ENCODE data around the gene TRAK1.

TRAK1 gene

DNA sequence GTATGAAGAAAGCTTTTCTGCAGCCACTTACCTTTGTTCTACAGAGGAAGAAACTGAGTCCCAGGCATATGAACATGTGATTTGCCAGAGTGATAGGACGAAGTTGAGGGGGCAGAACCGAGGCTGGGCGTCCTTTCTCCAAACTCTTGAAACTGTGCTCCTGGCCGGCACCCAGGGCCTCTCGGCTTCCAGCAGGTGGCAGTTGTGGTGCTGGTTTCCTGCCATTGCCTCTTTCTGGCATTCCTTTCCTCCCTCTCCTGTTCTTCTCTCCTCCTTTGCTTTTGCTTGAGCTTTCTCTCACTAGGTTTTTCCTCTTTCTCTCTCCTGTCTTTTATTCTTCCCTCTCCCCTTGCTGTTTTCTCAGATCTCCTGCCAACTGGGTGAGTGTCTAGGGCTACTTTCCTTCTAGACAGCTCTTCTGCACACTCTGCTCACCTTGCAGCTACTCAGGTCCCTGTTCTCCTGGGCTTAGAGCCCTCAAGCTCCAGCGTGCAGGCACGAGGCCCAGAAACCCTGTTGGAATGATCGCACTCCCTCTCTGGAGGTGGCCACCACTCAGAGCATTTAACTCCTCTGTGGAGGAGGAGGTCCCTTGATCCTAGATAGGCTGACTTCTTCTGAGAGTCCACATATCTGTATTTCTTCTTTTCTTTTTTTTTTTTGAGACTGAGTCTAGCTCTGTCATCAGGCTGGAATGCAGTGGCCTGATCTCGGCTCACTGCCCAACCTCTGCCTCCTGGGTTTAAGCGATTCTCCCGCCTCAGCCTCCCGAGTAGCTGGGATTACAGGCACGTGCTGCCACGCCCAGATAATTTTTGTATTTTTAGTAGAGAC, 26.2 kb downstream of the TRAK1 start:
- no peaks in the 10 kb centered on the region for H3K9me3 Mint-ChIP-seq
- no peaks in the 10 kb centered on the region for H3K36me3 Mint-ChIP-seq
- CTCF ChIA-PET = interaction anchor here (0.6 to 7.1 kb wide), 10 partner anchors 11 to 437 kb away, joined by 3 to 126 read pairs (median 4); no protein-coding TSS in a partner anchor
- no peaks in the 10 kb centered on the region for H3K27me3 Mint-ChIP-seq
- peaks cover 9% of the 10 kb centered on the region for H3K4me1 Mint-ChIP-seq
- H3K27ac Mint-ChIP-seq = no peak overlapping the region
- peak; percentile 31 for DNase-seq
- no peak overlapping the region for H3K4me3 Mint-ChIP-seq

DNA sequence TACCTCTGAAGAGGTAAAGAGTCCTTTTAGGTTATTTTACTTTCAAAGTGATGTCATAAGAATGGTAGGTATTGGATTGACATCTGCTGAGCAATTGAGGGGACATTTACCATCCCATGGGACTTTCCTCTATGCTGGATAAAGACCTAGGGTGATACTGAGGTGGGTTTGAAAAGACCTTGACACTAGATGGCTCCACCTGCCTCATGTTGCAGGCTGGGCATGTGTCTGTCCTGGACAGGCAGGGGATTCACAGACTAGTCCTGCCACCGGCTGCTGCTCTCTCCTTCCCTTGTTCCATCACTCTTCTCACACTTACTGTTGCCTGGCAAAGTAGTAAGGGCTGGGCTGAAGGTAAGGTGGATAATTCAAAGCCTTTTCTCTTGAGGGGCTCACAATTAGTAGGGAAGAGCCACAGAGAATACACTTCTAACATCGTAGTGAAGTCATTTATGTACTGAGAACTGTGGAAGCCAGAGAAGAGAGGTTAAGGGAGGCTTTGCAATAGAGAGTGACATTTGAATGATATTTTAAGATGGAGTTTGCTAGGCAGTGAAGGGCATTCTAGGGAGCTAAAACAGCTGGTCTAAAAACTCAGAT, 27.7 kb downstream of the TRAK1 start:
- Mint-ChIP-seq H3K4me1 (peaks cover 18% of the 10 kb centered on the region), H3K4me3 (no peak overlapping the region), H3K9me3 (no peaks in the 10 kb centered on the region), H3K27me3 (no peaks in the 10 kb centered on the region), H3K36me3 (no peaks in the 10 kb centered on the region), H3K27ac (no peak overlapping the region)
- DNase-seq = peak; percentile 51
- CTCF ChIA-PET = interaction anchor here (0.7 to 7.1 kb wide), 10 partner anchors 11 to 324 kb away, joined by 3 to 126 read pairs (median 4); no protein-coding TSS in a partner anchor

DNA sequence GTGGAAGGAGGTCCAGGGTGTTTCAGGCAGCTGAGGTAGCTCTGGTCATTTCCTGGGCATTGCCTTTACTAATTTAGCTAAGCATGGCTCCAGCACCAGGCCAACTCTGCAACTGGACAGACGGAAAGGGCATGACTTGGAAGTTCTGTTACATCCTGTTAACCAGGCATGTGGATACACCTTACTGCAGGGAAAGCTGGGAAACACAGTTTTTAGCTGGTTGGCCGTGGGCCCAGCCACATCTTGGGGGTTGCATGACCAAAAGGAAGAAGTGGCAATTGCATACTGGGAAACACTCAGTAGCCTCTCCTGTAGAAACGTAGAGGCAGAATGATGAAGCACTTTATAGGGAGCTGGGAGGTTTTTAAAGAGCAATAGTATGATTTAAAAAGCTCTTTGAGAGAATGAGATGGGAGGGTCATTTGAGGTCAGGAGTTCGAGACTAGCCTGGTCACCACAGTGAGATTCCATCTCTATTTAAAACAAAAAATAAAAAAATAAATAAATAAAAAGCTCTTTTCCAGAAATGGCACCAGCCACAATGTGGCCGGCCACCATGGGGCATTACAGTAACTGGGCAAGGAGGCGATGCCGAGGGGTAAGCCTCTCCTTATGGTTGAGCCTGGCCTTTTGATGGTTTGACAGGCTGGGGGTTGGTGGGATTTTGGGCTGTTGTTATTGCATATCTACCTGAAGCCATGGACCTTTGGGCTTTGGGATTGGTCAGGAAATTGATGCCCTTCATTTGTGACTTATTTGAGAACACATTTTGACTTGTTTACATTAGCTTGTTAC, 28.6 kb downstream of the TRAK1 start:
- Mint-ChIP-seq H3K9me3 (no peaks in the 10 kb centered on the region), H3K27me3 (no peaks in the 10 kb centered on the region), H3K4me1 (peaks cover 18% of the 10 kb centered on the region), H3K36me3 (peaks cover 2% of the 10 kb centered on the region), H3K4me3 (no peak overlapping the region), H3K27ac (no peak overlapping the region)
- DNase-seq = no peak
- CTCF ChIA-PET = interaction anchor here (0.7 to 7.1 kb wide), 9 partner anchors 9 to 323 kb away, joined by 3 to 126 read pairs (median 3); no protein-coding TSS in a partner anchor

DNA sequence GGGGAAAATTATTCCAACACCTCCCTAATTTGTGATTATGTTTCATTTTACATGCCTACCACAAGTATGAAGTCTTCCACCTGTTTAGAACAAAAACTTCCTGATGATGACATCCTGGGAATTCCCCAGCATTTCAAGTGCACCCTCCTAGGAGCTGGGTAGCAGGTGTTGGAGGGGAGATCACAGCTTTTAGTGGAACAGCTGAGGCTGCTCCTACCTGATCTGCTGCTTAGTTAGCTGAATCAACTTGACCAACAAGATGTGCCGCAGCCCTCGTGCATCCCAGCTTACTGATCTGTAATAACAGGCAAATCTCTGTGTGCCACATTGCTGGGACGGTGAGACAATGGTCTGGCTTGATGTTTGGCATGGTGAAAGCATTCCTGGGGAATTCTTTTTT, 29.7 kb downstream of the TRAK1 start:
- Mint-ChIP-seq H3K4me3 (no peak overlapping the region), H3K36me3 (peaks cover 8% of the 10 kb centered on the region), H3K27me3 (no peaks in the 10 kb centered on the region), H3K9me3 (no peaks in the 10 kb centered on the region), H3K4me1 (peaks cover 18% of the 10 kb centered on the region), H3K27ac (no peak overlapping the region)
- CTCF ChIA-PET = interaction anchor here (1.0 to 7.1 kb wide), 3 partner anchors 21 to 87 kb away, joined by 3 to 126 read pairs (median 3); no protein-coding TSS in a partner anchor
- DNase-seq = no peak

DNA sequence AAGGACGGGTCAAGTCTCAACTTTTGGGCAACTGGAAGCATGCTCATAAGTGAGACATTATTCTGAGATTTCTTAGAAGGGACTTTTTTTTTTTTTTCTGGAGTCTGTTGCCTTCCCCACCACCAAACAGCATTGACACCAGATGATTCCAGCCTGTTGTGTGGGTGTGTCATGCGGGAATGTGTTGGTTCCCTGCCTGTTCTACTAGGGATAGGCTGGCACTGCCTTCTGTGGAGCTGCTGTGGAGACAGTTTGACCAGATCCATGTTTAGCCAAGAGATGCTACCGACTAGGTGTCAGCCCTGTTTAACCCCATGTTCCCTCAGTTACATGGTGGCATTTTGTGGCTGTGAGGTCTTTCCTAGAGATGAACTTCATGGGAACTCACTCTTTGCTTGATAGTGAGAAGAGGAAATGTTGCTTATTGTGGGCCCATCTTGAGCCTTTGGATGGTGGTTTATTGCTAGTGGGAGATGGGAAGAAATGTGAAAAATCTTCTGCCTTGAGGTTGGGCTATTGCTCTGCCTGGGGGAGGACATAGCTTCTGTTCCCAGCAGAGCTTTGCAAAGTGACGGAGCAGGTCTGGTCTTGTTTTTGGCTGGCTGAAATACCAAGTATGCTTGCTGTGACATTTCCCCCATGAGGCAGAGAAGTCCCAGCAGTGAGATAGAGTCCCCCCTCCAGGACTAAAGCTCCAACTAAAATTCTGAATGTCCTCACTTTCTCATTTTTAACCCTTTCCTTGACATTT, 31.3 kb downstream of the TRAK1 start:
- H3K27me3 Mint-ChIP-seq = no peaks in the 10 kb centered on the region
- no peaks in the 10 kb centered on the region for H3K9me3 Mint-ChIP-seq
- peaks cover 16% of the 10 kb centered on the region for H3K4me1 Mint-ChIP-seq
- CTCF ChIA-PET = interaction anchor here (7.1 kb wide), 1 partner anchor 70 kb away, joined by 126 read pairs; no protein-coding TSS in a partner anchor
- H3K4me3 Mint-ChIP-seq = no peak overlapping the region
- no peak overlapping the region for H3K27ac Mint-ChIP-seq
- peaks cover 8% of the 10 kb centered on the region for H3K36me3 Mint-ChIP-seq
- no peak for DNase-seq

DNA sequence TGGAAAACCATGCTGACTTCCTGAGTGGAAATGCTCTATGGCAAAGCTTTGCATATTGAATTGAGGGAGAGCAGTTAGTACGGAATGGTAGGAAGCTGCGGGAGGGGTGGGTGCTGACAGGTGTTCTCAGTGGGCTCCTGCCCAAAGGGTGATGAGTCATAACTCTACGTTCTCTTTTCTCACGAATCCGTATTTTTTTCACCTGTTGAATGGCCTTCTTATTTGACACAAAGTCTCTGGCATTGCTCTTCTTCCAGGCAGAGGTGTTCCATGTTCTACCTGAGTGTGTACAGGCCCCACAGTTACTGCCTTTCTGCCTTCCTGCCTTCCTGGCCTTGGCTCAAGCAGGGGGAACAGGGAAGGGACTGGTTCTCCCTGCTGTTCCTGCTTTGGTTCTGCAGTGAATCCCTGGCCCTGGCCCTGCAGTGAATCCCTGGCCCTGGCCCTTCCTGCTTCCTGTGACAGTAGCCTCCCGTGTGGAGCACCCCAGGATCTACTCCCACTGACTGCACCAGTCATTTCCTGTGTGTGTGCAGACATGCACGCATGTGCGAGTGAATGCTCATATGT, 31.9 kb downstream of the TRAK1 start:
- CTCF ChIA-PET = no interaction called here
- H3K27ac Mint-ChIP-seq = peak overlapping the region; percentile 70
- H3K27me3 Mint-ChIP-seq = no peaks in the 10 kb centered on the region
- peaks cover 8% of the 10 kb centered on the region for H3K36me3 Mint-ChIP-seq
- H3K9me3 Mint-ChIP-seq = no peaks in the 10 kb centered on the region
- no peak overlapping the region for H3K4me3 Mint-ChIP-seq
- H3K4me1 Mint-ChIP-seq = peaks cover 15% of the 10 kb centered on the region
- no peak for DNase-seq

DNA sequence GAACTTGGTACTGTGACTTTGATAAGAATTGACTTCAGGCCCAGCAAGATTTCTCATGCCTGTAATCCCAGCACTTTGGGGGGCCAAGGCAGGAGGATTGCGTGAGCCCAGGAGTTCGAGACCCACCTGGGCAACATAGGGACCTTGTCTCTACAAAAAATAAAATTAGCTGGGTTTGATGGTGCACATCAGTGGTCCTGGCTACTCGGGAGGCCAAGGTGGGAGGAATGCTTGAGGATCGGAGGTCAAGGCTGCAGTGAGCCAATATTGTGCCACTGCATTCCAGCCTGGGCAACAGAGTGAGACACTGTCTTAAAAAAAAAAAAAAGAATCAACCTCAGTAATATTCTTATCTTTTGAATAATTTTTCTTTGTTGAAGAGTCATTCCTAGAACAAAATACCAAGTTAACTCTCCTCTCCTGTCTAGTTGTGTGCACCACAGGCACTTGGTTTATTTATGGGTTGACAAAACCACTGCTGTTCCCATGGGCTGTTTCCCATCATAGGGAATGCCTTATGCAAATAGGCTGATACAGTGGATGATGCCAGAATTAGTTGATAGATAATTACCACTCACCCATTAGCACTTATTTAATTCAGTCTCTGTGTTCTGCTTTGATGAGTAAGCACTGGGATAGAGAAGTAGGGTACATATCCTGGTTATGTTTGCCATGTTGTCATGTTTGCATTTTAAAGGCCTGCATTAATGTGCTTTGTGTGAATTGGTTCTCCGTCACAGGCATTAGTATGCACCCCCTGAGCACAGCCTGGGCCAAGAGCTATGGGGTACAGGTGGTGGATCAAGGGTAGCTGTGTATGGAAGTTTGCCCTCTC, 32.9 kb downstream of the TRAK1 start:
- Mint-ChIP-seq H3K27me3 (no peaks in the 10 kb centered on the region), H3K36me3 (peaks cover 8% of the 10 kb centered on the region), H3K4me3 (no peak overlapping the region), H3K9me3 (no peaks in the 10 kb centered on the region), H3K4me1 (peaks cover 15% of the 10 kb centered on the region), H3K27ac (no peak overlapping the region)
- no peak for DNase-seq
- CTCF ChIA-PET = interaction anchor here (1.2 to 2.0 kb wide), 2 partner anchors 11 to 67 kb away, joined by 3 to 9 read pairs; no protein-coding TSS in a partner anchor

DNA sequence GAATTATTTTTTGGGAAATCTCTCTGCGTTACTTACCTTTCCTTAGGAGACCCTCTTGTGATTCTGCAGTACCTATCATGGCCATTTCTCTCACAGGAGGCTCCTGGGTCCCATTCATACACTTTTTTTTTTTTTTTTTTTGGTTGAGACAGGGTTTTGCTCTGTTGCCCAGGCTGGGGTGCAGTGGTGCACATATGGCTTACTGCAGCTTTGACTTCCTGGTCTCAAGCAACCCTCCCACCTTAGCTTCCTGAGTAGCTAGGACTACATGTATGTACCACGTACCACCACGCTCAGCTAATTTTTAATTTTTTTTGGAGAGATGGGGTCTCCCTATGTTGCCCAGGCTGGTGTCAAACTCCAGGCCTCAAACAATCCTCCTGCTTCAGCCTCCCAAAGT, 36.1 kb downstream of the TRAK1 start:
- DNase-seq = no peak
- H3K4me3 Mint-ChIP-seq = no peak overlapping the region
- peaks cover 8% of the 10 kb centered on the region for H3K36me3 Mint-ChIP-seq
- CTCF ChIA-PET = interaction anchor here (1.0 kb wide), 1 partner anchor 64 kb away, joined by 4 read pairs; no protein-coding TSS in a partner anchor
- H3K27ac Mint-ChIP-seq = no peak overlapping the region
- no peaks in the 10 kb centered on the region for H3K9me3 Mint-ChIP-seq
- peaks cover 9% of the 10 kb centered on the region for H3K4me1 Mint-ChIP-seq
- no peaks in the 10 kb centered on the region for H3K27me3 Mint-ChIP-seq

DNA sequence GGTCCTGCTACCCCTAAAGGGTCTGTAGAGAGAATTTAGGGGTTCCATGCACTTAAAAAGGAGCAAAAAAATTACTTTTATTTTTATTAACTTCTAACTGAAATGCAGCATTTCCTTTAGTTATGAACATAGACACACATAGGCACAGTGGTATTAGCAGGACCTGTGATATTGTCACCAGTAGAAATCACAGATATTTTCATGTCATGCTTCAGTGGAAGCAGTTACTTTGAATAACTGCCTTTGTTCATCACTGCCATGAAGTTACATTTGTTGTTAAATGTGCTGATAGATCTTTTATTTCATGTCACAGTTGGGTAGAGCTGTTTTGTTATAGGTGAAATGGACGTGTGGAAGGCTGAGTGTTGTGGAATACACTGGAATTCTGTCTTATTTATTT, 37.4 kb downstream of the TRAK1 start:
- H3K4me1 Mint-ChIP-seq = peaks cover under 1% of the 10 kb centered on the region

DNA sequence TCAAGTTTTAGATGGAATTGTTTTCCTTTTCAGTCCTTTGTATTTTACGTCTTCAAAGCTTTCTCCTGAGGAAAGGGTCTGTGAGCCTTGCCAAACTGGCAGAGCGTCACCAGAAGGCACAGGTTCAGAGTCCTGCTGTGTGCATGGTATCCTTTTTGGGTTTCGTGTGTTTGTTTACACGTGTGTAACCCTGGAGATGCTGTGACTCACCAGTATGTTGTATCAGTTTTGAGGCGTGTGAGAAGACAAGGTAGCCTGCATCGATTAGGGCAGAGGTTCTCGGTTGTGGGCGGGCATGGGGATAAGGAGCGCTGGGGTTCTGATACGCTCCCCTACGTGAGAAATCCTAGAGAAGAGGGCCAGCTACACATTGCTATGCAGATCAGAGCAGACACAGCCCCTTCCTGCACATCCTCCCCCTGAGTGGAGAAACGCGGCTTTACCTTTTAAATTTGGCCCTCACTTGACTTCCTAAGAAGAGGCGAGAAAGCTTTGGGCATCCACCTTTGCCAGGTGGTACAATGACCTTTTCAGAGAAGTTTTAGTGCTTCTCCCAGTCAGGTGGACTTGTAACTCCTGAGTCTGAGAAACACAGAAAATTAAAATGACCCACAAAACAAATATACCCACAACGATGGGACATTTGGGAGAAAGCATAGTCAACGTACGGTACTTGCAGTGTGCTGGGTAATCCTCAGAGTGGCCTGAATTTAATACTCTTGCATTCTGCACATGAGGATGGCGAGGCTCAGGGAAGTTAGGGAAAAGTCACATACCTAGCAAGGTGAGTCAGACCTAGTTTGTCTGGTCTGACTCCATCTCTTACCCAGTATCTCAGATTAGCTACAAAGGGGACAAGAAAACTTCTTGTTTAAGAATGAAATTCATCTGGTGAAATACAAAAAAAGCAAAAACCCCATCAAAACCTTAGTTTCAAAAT, 38.1 kb downstream of the TRAK1 start:
- Mint-ChIP-seq H3K36me3 (peaks cover 8% of the 10 kb centered on the region), H3K4me3 (no peak overlapping the region), H3K27me3 (no peaks in the 10 kb centered on the region), H3K4me1 (no peaks in the 10 kb centered on the region), H3K9me3 (no peaks in the 10 kb centered on the region), H3K27ac (no peak overlapping the region)
- DNase-seq = no peak
- CTCF ChIA-PET = interaction anchor here (0.7 to 1.6 kb wide), 3 partner anchors 10 to 62 kb away, joined by 3 to 9 read pairs (median 3); no protein-coding TSS in a partner anchor

More for the DNA sequence above, 37.4 kb downstream of the TRAK1 start:
- H3K9me3 Mint-ChIP-seq = no peaks in the 10 kb centered on the region
- peaks cover 8% of the 10 kb centered on the region for H3K36me3 Mint-ChIP-seq
- no peaks in the 10 kb centered on the region for H3K27me3 Mint-ChIP-seq
- H3K27ac Mint-ChIP-seq = no peak overlapping the region
- no peak overlapping the region for H3K4me3 Mint-ChIP-seq
- no peak for DNase-seq
- CTCF ChIA-PET = interaction anchor here (0.7 to 1.0 kb wide), 2 partner anchors 11 to 62 kb away, joined by 3 to 4 read pairs; no protein-coding TSS in a partner anchor

DNA sequence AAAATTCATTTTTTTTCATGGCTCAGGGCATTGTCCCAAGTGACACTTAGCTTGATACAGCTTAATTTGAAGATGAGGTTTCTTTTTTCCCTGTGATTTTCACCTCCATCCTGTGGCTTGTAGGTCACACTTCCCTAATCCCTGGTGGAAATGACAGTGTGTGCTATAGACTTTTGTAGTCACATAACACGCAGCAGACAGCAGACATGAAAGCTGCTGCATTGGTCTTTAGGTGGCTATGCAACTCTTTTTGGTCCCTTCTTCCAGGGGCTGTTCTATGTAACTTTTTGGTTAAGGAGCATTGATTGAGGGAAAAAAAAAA, 38.8 kb downstream of the TRAK1 start:
- DNase-seq = no peak
- no peaks in the 10 kb centered on the region for H3K27me3 Mint-ChIP-seq
- CTCF ChIA-PET = interaction anchor here (1.3 to 1.6 kb wide), 2 partner anchors 11 to 62 kb away, joined by 3 to 9 read pairs; no protein-coding TSS in a partner anchor
- no peak overlapping the region for H3K27ac Mint-ChIP-seq
- no peaks in the 10 kb centered on the region for H3K9me3 Mint-ChIP-seq
- no peaks in the 10 kb centered on the region for H3K4me1 Mint-ChIP-seq
- no peak overlapping the region for H3K4me3 Mint-ChIP-seq
- peaks cover 4% of the 10 kb centered on the region for H3K36me3 Mint-ChIP-seq

All from activated naive CD4-positive, alpha-beta T cell treated with anti-CD3 and anti-CD28 coated beads, Interleukin-2, amount 10 ng/mL, durations not matched to agents 7 days and 5 days (primary cell).